Measurements from ENCODE around the gene FOXL2NB.

GRCh38 chr3:138947495-138948121, 591 bp downstream of the FOXL2NB start:
- TF ChIP-seq, protein P1, sequence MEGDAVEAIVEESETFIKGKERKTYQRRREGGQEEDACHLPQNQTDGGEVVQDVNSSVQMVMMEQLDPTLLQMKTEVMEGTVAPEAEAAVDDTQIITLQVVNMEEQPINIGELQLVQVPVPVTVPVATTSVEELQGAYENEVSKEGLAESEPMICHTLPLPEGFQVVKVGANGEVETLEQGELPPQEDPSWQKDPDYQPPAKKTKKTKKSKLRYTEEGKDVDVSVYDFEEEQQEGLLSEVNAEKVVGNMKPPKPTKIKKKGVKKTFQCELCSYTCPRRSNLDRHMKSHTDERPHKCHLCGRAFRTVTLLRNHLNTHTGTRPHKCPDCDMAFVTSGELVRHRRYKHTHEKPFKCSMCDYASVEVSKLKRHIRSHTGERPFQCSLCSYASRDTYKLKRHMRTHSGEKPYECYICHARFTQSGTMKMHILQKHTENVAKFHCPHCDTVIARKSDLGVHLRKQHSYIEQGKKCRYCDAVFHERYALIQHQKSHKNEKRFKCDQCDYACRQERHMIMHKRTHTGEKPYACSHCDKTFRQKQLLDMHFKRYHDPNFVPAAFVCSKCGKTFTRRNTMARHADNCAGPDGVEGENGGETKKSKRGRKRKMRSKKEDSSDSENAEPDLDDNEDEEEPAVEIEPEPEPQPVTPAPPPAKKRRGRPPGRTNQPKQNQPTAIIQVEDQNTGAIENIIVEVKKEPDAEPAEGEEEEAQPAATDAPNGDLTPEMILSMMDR (IDR thresholded peaks at IDR 0.05) = no peak
- no peak for TF ChIP-seq POLR2A (IDR thresholded peaks at IDR 0.05)

Data from stomach (tissue), 4 donors.